Adipose tissue (tissue), 3 donors: ENCODE data around the gene SMIM5. TPM values are rescaled to one million over a fixed set of nuclear protein-coding genes. Genes with fewer than 3 reads are reported as not detected.
"Not testable (repeated sequence)": the region's sequence is repeated elsewhere in the genome, so short reads cannot be mapped to it uniquely, and the experiment has no call there.

Source experiments
- H3K27ac ChIP-seq: one replicate; pipeline ENCODE4 v1.5.1; 2013; ENCODE audit warnings: low read depth, low read length
- WGBS, 3 donors: extraction: QIAGEN DNeasy Blood & Tissue Kit; methylation state at CpG; one replicate each; pipeline ENCODE4 v1.1.7; 2013; 5-methylcytosine and 5-hydroxymethylcytosine counted together
- polyA plus RNA-seq, 3 donors: library from polyadenylated mRNA; stranded (reverse); fragments of 200-250 nt; gene quantifications; one replicate each; pipeline ENCODE4 v1.2.3, GENCODE V29; 2013
- donor health status: healthy with polysubstance abuse.
- donor health status: Bipolar disorder and iron deficiency.
- donor health status: healthy.

The SMIM5 gene
- polyA plus RNA-seq: 1 to 10 TPM in 2 of 3 donors, under 1 TPM in 1; 0.67 to 1.5 (median 1.4) TPM

- 14 to 17% (median 15%) methylated on average over 19 of the region's 19 CpGs for WGBS, 3 donors
- no peak within 1 kb of the TSS for H3K27ac ChIP-seq
These were observed at the start of gene SMIM5 for GRCh38 chr17:75632863-75633485. SMIM5 (plus strand) TSS chr17:75633434; CDS start chr17:75640202, 6,768 bp downstream.

GRCh38 chr17:75584849-75585175 is 48.4 kb upstream of the SMIM5 start:
- 91 to 94% (median 92%) methylated on average over 7 of the region's 7 CpGs for WGBS, 3 donors
- no peak overlapping the region for H3K27ac ChIP-seq

GRCh38 chr17:75587675-75588595 is 45.3 kb upstream of the SMIM5 start, which contains the start of gene MYO15B:
MYO15B (plus strand) TSS chr17:75587800; CDS start chr17:75588058, 258 bp downstream.
- peak within 1 kb of the TSS; percentile 21 for H3K27ac ChIP-seq
- 1 to 36% (median 7%) methylated on average over 69 to 82 of the region's 82 CpGs for WGBS, 3 donors

GRCh38 chr17:75588596-75589011 is 44.6 kb upstream of the SMIM5 start:
- whole genome bisulfite sequencing, 3 donors: 2 to 12% (median 2%) methylated on average over 30 to 49 of the region's 49 CpGs

GRCh38 chr17:75589012-75589918 is 44.0 kb upstream of the SMIM5 start:
- H3K27ac ChIP-seq: peak overlapping the region; percentile 21

More at GRCh38 chr17:75588596-75589011, 44.6 kb upstream of the SMIM5 start:
- H3K27ac ChIP-seq: peak overlapping the region; percentile 21

GRCh38 chr17:75589919-75590303 is 43.3 kb upstream of the SMIM5 start:
- 57 to 78% (median 68%) methylated on average over 26 to 29 of the region's 29 CpGs for WGBS, 3 donors

More at GRCh38 chr17:75589012-75589918, 44.0 kb upstream of the SMIM5 start:
- 6 to 10% (median 8%) methylated on average over 41 to 100 of the region's 100 CpGs for WGBS, 3 donors

GRCh38 chr17:75590314-75590761 is 42.9 kb upstream of the SMIM5 start:
- WGBS, 3 donors: 76 to 90% (median 86%) methylated on average over 8 of the region's 8 CpGs
- no peak overlapping the region for H3K27ac ChIP-seq

More at GRCh38 chr17:75589919-75590303, 43.3 kb upstream of the SMIM5 start:
- H3K27ac ChIP-seq: no peak overlapping the region

GRCh38 chr17:75590849-75591721 is 42.1 kb upstream of the SMIM5 start:
- no peak overlapping the region for H3K27ac ChIP-seq
- 83 to 86% (median 83%) methylated on average over 12 of the region's 12 CpGs for WGBS, 3 donors

GRCh38 chr17:75591722-75592302 is 41.4 kb upstream of the SMIM5 start:
- H3K27ac ChIP-seq: no peak overlapping the region
- 91 to 93% (median 92%) methylated on average over 7 of the region's 7 CpGs for WGBS, 3 donors

- WGBS, 3 donors: 89 to 91% (median 89%) methylated on average over 13 to 17 of the region's 17 CpGs
- no peak overlapping the region for H3K27ac ChIP-seq
These were observed 40.8 kb upstream of the SMIM5 start for GRCh38 chr17:75592348-75593020.

- not testable (repeated sequence) for H3K27ac ChIP-seq
- WGBS, 3 donors: 90 to 96% (median 90%) methylated on average over 9 of the region's 9 CpGs
These were observed 39.8 kb upstream of the SMIM5 start for GRCh38 chr17:75593430-75593829.

GRCh38 chr17:75594499-75595283 is 38.5 kb upstream of the SMIM5 start:
- H3K27ac ChIP-seq: no peak overlapping the region
- WGBS, 3 donors: 76 to 85% (median 83%) methylated on average over 28 of the region's 28 CpGs

- 76 to 81% (median 80%) methylated on average over 13 of the region's 13 CpGs for WGBS, 3 donors
- no peak overlapping the region for H3K27ac ChIP-seq
These were observed 37.8 kb upstream of the SMIM5 start for GRCh38 chr17:75595284-75595919.

- no peak overlapping the region for H3K27ac ChIP-seq
These were observed 37.3 kb upstream of the SMIM5 start for GRCh38 chr17:75595920-75596313.

GRCh38 chr17:75596320-75597087 is 36.7 kb upstream of the SMIM5 start:
- WGBS, 3 donors: 88 to 93% (median 91%) methylated on average over 17 of the region's 17 CpGs
- H3K27ac ChIP-seq: no peak overlapping the region

More at GRCh38 chr17:75595920-75596313, 37.3 kb upstream of the SMIM5 start:
- 82 to 87% (median 85%) methylated on average over 6 of the region's 6 CpGs for WGBS, 3 donors
